ENCODE measurements around the gene CNTNAP2. TPM values are rescaled to one million over a fixed set of nuclear protein-coding genes. Genes with fewer than 3 reads are reported as not detected.
A peak's percentile ranks its signal among the peaks of the same experiment; 100 is the strongest.

The CNTNAP2 gene
- total RNA-seq, 2 donors from 2014 or later = 171 to 228 TPM

GRCh38 chr7:148368562-148368961, 2252.0 kb downstream of the CNTNAP2 start:
- H3K9me3 ChIP-seq (ENCODE audit: control insufficient read depth, low read length) = peaks cover 37% of the 10 kb centered on the region
- DNase-seq = no peak
- no peaks in the 10 kb centered on the region for H3K27me3 ChIP-seq (ENCODE audit: control insufficient read depth, insufficient read depth, low read length, poor library complexity, severe bottlenecking)
- peaks cover 67% of the 10 kb centered on the region for H3K36me3 Mint-ChIP-seq (ENCODE audit: low read depth)
- H3K36me3 ChIP-seq (ENCODE audit: control insufficient read depth, insufficient read depth, low read length) = peaks cover 67% of the 10 kb centered on the region
- no peak overlapping the region for H3K27ac ChIP-seq (ENCODE audit: low read depth, low read length)
- H3K27ac Mint-ChIP-seq = no peak overlapping the region
- H3K9me3 Mint-ChIP-seq = peaks cover 43% of the 10 kb centered on the region
- no peak overlapping the region for H3K4me3 Mint-ChIP-seq
- H3K27me3 Mint-ChIP-seq (ENCODE audit: insufficient read depth) = no peaks in the 10 kb centered on the region
- no peak overlapping the region for H3K9ac ChIP-seq (ENCODE audit: extremely low read depth, low read length, poor library complexity, severe bottlenecking)
- no peak for TF ChIP-seq CTCF (conservative IDR thresholded peaks at IDR 0.05)
- H3K4me1 ChIP-seq (ENCODE audit: control insufficient read depth, insufficient read depth, low read length) = no peaks in the 10 kb centered on the region
- 85 to 96% methylated on average over 5 to 10 of the region's 10 CpGs for WGBS, 2 experiments (ENCODE audit: insufficient coverage in 1 of 2, insufficient read length in 1 of 2)
- H3K4me1 Mint-ChIP-seq = peaks cover 14% of the 10 kb centered on the region
- H3K4me3 ChIP-seq (ENCODE audit: low read length) = peak overlapping the region; percentile 66

- TF ChIP-seq CTCF (conservative IDR thresholded peaks at IDR 0.05) = no peak
- H3K9me3 ChIP-seq (ENCODE audit: control insufficient read depth, low read length) = peaks cover 25% of the 10 kb centered on the region
- Mint-ChIP-seq H3K4me3 (no peak overlapping the region), H3K27ac (no peak overlapping the region), H3K27me3 (ENCODE audit: insufficient read depth) (no peaks in the 10 kb centered on the region), H3K36me3 (ENCODE audit: low read depth) (peaks cover 62% of the 10 kb centered on the region), H3K4me1 (peaks cover 18% of the 10 kb centered on the region), H3K9me3 (peaks cover 26% of the 10 kb centered on the region)
- H3K27me3 ChIP-seq (ENCODE audit: control insufficient read depth, insufficient read depth, low read length, poor library complexity, severe bottlenecking) = no peaks in the 10 kb centered on the region
- DNase-seq = peak; percentile 12
- H3K4me1 ChIP-seq (ENCODE audit: control insufficient read depth, insufficient read depth, low read length) = no peaks in the 10 kb centered on the region
- no peak overlapping the region for H3K9ac ChIP-seq (ENCODE audit: extremely low read depth, low read length, poor library complexity, severe bottlenecking)
- no peak overlapping the region for H3K27ac ChIP-seq (ENCODE audit: low read depth, low read length)
- H3K36me3 ChIP-seq (ENCODE audit: control insufficient read depth, insufficient read depth, low read length) = peaks cover 66% of the 10 kb centered on the region
- WGBS, 2 experiments (ENCODE audit: insufficient coverage in 1 of 2, insufficient read length in 1 of 2) = 81 to 88% methylated on average over 6 to 11 of the region's 11 CpGs
- H3K4me3 ChIP-seq (ENCODE audit: low read length) = no peak overlapping the region
Observed at GRCh38 chr7:148371280-148371937, 2254.8 kb downstream of the CNTNAP2 start.

- Mint-ChIP-seq H3K4me1 (peaks cover 10% of the 10 kb centered on the region), H3K27me3 (ENCODE audit: insufficient read depth) (no peaks in the 10 kb centered on the region), H3K9me3 (peaks cover 3% of the 10 kb centered on the region), H3K36me3 (ENCODE audit: low read depth) (peaks cover 48% of the 10 kb centered on the region), H3K27ac (peak overlapping the region; percentile 39), H3K4me3 (no peak overlapping the region)
- Histone ChIP-seq H3K4me3 (ENCODE audit: low read length) (no peak overlapping the region), H3K9me3 (ENCODE audit: control insufficient read depth, low read length) (no peaks in the 10 kb centered on the region), H3K27me3 (ENCODE audit: control insufficient read depth, insufficient read depth, low read length, poor library complexity, severe bottlenecking) (no peaks in the 10 kb centered on the region), H3K4me1 (ENCODE audit: control insufficient read depth, insufficient read depth, low read length) (no peaks in the 10 kb centered on the region), H3K27ac (ENCODE audit: low read depth, low read length) (no peak overlapping the region), H3K9ac (ENCODE audit: extremely low read depth, low read length, poor library complexity, severe bottlenecking) (no peak overlapping the region), H3K36me3 (ENCODE audit: control insufficient read depth, insufficient read depth, low read length) (peaks cover 40% of the 10 kb centered on the region)
- DNase-seq = peak; percentile 12
- no peak for TF ChIP-seq CTCF (conservative IDR thresholded peaks at IDR 0.05)
- WGBS, 2 experiments (ENCODE audit: insufficient coverage in 1 of 2, insufficient read length in 1 of 2) = 97 to 98% methylated on average over 5 to 7 of the region's 7 CpGs
Observed at GRCh38 chr7:148374396-148375259, 2258.0 kb downstream of the CNTNAP2 start.
